Myocyte (in vitro differentiated cells): ENCODE results near the gene VPS33A. TPM values are rescaled to one million over a fixed set of nuclear protein-coding genes. Genes with fewer than 3 reads are reported as not detected.
"Not testable (repeated sequence)": the region's sequence is repeated elsewhere in the genome, so short reads cannot be mapped to it uniquely, and the experiment has no call there.

Experiments used
- DNase-seq: peaks from one replicate; pipeline ENCODE4 v3.0.0-alpha.2; 2012; ENCODE audit warnings: low read depth
- total RNA-seq: library from RNA; depleted of rRNA; stranded (reverse); fragments of >200 nt; gene quantifications from 2 replicates; pipeline ENCODE4 v1.2.3, GENCODE V29; 2014

VPS33A gene
- total RNA-seq, 1 donor from 2014 or later = 19.0 TPM

DNA sequence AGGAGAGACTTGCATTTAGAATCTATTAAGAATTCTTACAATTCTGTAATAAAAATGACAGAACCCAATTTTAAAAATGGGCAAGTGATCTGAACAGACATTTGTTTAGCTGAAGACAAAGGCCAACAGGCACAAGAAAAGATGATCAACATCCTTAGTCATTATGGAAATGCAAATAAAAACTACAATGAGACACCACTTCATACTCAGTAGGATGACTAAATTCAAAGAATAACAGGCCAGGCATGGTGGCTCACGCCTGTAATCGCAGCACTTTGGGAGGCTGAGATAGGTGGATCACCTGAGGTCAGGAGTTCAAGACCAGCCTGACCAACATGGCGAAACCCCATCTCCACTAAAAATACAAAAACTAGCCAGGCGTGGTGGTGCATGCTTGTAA is 7.8 kb downstream of the VPS33A start:
- DNase-seq = not testable (repeated sequence)

DNA sequence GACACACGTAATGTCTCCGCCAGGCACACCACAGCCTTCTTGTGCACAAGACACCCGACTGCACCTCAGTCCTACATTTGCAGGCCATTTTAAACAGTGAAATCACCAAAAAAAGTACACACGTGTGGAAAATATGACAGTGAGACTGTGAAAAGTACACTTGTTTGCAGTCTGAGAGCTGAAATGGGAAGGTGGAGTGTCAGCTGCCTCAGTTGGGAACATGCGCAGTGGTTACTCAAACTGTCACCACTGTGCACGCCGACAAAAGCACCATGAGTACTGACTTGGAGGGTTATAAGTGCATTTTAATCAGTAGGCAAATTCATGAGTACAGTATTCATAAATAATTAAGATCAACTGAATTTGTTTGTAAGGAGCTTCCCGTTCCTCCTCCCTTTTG is 15.8 kb downstream of the VPS33A start:
- DNase-seq = no peak

DNA sequence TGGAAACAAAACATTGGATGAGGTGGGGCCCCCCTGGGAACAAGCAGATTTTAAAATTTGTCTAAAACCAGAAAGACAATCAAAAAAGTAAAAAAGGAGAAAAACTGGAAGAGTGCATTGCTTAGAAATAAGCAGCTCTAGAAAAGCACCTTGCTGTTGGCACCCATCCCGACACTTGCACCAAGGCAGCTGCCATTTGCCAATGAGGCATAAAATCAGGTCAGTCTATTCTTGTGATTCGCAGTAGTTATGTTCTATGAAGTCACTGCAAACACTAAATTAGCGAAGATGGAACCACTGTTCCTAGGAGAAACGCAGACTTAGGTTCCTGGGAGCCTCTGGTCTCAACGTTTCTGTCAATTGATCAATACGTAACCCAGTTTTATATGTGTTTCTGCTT is 16.2 kb downstream of the VPS33A start:
- peak; percentile 33 for DNase-seq

DNA sequence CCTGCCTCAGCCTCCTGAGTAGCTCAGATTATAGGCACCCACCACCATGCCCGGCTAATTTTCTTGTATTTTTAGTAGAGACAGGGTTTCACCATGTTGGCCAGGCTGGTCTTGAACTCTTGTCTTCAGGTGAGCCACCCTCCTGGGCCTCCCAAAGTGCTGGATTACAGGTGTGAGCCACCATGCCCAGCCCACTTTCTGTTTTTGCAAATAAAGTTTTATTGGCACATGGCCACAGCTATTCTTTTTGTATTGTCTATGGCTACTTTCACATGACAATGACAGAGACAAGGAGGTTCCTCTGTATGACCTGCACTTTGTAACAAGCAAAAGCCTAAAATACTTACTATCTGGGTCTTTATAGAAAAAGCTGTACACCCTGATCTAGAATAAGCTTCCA is 20.7 kb downstream of the VPS33A start:
- no peak for DNase-seq

DNA sequence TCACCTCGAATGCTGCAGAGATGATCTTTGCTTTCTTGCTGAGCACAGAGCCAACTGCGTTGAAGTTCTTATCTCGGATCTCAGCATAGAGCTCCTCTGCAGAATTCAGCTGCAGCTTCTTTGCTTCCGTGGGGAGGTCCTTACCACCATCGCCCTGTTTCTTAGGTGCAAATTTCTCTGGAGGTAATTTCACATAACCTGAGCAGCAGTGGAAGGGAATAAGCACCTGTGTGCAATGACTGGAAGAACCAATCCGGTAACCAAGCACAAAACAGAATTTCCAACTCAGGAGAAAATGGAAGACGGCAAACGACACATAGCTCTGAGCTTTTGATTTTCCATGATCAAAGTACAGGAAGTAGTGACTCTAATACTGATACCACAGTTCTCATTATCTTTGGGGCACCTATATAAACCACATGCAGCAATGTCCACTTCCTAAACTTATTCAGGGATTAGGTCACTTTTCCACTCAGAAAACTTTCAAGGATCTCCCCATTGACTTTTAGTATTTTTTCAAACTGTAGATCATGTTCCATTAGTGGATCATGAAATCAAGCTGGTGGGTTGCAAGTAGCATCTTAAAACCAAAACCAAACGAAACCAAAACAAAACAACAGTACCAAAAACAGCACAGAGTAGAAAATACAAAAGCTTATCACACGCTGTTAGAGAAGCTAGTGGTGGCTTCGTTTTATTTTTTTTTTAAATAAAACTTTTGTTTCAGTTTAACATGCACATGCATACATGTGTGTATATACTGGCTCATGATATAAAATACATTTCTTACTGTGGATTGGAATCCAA is 21.5 kb downstream of the VPS33A start:
- DNase-seq = no peak

DNA sequence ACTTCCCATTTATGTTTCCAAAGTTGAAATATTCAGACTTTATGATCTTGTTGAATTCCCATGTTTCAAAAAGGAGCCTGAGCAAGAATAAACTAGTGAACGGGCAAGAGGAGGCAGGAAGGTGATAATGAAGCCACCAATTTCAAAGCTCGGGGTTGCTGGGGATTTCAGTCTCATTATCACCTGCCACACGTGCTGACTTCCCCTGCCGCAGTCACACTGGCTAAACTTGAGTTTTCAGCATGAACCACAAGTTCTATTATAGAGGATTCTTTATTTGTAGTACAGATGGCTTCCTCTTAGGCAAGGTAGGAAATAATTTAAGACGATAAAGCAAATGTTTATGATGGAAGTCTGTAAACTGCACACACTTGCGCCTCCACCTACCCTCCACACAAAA is 22.3 kb downstream of the VPS33A start:
- DNase-seq = no peak

DNA sequence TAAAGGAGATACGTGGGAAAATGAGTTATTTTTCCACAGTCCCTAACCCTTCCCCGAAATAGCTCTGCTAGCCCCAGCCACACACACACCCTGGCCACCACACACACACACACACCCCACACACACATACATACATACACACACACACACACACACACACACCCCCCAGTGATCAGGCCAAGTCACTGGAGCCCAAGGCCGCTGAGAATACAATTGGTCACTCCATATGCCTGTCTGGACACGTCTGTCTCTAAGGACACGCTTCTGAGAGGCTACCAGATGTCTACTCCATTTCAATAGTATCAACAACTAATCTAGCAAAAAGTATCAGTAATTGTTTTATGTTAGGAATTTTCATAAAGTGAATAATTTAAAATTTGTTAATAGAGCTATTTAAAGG is 27.4 kb downstream of the VPS33A start:
- no peak for DNase-seq

DNA sequence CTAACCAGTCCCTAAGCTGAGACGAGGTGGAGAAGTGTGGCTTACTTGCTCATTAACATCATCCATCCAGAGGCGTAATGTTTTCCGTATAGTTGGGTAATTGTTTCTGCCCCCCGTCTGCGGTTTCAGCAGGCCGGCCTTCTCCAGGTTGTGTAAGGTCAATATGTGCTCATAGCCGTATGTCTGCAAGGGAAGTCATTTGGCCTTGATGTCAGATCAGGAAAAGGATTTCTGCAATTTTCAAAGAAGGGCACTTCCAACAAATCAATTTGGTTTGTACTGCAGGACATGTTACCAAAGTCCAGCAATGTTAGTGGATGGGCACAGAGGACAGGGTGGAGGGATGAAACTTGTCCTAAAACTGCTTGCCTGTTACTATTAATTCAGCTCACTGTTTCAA is 30.6 kb downstream of the VPS33A start:
- no peak for DNase-seq

DNA sequence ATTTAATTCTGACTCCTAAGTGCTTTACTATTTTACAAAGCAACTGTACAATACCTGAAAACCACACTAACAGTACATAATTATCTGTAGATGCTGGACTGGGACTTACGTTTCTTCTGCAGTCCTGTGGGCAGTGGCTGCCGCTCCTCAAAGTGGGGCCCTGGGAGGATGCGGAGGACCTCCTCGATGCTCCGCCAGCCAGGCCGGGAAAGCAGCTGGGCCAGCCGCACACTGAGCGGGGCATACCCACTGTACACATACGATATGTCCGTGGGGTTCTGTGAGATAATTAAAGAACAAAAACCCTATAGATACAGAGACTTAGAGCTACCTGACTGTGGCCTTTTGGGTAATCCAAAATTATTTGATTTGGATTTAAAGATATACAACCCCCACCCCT is 33.6 kb downstream of the VPS33A start:
- no peak for DNase-seq

DNA sequence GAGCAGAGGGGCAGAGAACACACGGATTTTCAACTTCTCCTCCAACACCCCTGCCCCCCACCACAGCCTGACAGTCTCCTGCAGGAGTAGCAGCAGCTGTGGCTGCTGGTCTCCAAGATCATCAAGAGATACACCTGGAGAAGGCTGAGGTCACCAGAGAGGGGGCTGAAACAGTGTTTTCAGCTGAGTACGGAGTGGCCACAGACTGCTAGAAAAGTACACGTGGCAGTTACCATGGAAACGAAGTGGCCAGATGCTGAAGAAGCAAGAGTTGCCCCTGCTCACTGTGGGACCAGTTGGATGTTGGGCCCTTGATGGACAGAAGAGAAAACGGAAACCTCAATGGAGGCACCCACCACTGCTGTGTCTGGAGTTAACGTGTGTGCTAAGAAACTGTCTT is 35.5 kb downstream of the VPS33A start:
- no peak for DNase-seq

DNA sequence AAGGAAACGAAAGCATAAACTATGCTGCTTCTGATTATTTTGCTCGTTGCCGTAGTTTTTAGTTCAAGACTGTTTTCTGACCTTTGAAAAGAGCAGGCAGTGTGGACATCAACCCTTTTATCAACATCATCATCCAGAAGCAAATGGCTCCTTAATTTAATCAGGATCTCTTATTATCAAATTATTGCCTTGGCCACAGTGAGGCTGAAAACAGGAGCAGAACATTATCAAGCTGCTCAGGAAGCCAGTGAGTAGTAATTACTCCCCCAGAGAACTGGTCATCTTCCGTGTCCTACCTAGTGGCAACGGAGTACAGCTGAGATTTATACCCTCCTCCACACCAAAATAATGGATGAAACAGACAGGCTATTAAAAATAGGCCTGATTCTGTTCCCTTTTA is 38.2 kb downstream of the VPS33A start:
- DNase-seq = no peak

DNA sequence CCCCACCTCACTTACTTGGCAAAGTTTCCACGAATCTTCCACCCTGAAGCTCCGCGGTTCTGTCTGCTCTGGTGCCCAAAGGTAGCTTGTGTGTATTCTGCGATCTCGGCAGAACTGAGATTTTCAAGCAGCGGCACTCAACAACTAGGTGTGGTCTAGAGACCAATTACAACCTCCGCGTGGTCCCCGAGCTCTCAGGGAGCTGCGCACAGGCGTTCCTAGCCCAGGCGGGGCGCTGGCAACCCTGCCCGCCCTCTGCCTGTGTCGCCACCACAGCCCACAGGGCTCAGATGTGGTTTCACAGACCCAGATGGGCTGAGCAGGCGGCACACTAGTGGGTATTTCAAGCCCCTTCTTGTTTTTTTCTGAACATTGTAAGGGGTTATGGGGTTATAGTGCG is 39.0 kb downstream of the VPS33A start:
- no peak for DNase-seq

DNA sequence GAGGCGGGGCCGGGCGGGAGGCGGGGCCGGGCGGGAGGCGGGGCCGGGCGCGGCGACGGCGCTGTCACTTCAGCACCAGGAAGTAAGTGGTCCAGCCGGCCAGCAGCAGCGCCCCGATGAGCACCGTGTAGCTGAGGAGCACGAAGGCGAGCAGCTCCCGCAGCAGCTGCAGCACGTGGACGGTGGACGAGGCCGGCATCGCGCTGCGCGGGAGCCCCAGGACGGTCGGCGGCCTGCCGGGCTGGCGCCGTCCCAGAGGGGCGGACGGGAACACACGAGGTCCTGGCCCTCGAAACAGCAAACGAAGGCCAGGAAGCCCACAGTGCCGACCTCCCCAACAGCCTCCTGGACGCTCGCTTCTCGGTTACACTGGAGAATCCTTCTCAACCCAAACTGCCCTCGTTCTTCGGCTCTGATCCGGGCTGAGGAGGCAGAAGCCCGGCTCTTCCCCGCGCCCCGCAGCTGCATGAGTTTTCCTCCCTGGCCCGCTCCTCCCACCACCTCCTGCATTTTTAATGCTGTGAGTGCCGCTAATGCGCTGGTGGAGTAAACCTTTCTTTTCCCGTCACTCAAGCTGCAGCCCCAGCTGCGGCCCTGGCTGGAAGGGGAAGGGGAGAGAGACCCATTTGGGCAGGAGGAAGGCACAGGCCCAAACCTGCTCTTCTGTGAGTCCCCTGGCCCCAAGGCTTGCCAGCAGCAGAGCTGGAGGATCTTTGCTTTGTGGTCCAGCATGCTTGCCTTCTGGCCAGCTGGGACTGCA is 39.7 kb downstream of the VPS33A start:
- DNase-seq = no peak

DNA sequence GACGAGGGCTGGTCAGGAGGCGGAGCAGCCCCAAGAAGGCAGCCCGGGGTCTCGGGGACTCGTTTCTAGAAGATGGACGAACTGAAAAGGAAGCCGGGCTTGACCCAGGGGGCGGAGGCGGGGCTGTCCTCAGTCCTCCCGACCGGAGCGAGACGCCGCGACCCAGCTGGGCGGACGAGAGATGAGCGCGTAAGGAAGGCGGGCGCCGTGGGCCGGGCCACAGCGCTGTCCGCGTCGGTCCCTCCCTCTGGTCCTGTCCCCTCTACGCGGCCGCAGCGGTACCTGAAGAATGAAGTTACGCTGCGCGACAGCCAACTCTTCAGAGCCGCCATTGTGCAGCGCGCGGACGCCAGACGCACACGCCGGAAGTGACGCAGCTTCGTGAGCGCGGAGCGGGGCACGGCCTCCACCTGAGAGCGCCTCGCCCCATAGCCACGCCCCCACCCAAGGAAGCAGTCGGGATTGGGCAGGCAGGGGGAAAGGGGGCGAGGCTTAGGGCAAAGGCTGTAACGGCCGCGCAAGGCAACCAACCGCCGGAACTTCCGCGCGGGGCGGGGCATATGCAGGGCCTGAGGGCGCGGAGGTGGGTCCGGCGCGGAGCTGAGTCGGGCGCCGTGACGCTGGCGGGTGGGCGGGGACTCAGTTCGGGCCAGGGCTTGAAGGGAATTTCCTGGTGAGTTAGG is 40.5 kb downstream of the VPS33A start, which contains the start of gene DIABLO:
TSS of gene DIABLO (minus strand) at position 370 of the 683 bp plus-strand sequence. CDS start at position 332, 38 bp downstream.
- peak; percentile 100 for DNase-seq

DNA sequence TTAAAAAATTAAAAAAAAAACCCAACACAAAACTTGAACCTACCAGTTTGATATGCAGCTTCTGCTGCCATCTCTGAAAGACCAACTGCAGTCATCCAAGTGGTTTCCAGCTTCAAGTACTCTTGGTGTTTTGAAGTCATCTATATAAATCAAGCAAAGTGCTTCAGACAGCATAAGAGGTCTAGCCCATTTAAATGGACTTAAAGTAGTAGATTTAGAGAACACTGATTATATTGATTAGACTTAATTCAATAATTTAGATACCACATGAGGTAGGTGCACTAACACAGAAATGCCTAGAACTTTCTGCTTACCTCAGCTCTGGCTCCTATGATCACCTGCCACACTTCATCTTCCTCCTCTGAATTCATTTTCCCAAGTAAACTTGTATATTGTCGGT is 49.8 kb downstream of the VPS33A start:
- no peak for DNase-seq

DNA sequence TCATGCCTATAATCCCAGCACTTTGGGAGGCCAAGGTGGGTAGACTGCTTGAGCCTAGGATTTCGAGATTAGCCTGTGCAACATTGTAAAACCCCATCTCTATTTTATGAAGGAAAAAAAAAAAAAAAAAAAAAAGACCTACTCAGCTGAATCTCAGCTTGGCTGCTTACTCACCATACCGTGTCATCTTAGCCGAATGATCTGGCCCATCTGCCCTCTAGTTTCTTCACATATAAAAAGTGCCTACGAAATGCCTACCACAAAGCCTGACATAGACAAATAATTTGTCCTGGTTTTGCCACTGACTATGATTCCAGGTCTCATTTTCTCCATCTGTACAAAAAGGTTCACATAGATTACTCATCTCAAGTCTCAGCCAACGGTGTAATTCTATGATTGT is 50.5 kb downstream of the VPS33A start:
- DNase-seq = no peak

DNA sequence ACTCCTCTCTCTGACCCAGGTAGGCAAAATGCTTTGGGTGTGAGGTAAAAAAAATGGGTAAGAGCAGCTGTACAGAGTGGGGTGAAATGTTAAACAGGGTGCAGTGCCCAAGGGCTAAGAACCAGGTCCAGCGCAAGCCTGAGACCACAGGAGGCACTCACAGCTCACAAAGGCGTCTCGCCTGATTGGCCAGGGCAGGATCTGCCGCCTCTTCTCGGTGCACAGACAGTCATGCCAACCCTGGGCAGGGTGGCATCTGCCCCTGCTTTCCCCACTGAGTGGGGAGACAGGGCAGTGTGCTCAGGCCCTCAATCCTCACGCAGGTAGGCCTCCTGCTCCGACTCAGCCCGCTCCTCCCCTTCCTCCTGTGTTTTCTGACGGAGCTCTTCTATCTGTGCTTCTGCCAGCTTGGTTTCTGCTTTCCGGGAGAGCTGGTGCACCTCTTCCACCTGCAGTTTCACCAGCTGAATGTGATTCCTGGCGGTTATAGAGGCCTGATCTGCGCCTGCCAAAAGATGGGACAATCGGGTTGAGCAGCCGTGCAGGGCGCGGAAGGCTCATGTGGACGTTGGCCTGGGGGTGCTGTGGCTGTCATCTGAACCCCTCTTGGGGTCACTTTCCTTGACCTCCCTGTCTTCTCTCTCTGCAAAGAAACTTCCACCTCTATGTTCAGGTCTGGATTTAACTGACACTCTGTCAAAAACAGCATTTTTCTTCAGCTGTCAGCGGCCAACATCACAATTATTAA is 58.0 kb downstream of the VPS33A start:
- no peak for DNase-seq

DNA sequence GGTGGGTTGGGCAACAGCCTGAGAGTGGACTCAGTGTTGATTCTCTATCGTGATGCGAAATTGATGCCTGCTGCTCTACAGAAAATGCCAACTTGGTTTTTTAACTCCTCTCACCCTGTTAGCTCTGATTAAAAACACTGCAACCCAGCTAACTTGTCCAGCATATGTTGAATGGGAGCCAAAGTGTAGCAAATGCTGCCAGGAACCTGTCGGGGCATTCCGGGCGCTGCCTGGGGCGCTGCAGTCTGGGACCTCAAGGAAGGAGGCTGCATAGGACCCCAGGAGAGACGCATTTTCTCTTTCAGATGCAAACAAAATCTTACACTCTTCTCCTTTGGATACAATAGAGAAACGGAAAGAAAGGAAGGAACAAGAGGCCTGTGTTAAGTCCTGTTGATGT is 58.9 kb downstream of the VPS33A start:
- no peak for DNase-seq

DNA sequence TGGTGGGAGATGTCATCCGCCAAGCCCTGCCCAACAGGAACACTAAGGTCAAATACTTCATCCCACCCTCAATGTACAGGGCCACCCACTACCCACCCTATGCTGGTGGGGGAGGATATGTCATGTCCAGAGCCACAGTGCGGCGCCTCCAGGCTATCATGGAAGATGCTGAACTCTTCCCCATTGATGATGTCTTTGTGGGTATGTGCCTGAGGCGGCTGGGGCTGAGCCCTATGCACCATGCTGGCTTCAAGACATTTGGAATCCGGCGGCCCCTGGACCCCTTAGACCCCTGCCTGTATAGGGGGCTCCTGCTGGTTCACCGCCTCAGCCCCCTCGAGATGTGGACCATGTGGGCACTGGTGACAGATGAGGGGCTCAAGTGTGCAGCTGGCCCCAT is 59.3 kb downstream of the VPS33A start:
- no peak for DNase-seq

DNA sequence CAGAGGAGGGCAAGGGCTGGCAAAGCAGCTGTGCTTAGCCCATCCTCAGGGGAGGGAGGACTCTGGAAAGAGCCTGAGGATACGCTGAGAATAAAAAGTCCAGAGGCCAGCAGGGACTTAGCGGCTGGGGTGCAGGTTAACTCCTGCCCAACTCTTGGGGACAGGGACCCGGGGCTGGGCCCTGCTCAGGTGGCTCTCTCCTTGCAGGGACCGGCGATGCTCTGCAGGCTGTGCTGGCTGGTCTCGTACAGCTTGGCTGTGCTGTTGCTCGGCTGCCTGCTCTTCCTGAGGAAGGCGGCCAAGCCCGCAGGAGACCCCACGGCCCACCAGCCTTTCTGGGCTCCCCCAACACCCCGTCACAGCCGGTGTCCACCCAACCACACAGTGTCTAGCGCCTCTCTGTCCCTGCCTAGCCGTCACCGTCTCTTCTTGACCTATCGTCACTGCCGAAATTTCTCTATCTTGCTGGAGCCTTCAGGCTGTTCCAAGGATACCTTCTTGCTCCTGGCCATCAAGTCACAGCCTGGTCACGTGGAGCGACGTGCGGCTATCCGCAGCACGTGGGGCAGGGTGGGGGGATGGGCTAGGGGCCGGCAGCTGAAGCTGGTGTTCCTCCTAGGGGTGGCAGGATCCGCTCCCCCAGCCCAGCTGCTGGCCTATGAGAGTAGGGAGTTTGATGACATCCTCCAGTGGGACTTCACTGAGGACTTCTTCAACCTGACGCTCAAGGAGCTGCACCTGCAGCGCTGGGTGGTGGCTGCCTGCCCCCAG is 60.0 kb downstream of the VPS33A start:
- peak; percentile 13 for DNase-seq
